ENCODE measurements around the gene ADCY2.

ADCY2 gene

DNA sequence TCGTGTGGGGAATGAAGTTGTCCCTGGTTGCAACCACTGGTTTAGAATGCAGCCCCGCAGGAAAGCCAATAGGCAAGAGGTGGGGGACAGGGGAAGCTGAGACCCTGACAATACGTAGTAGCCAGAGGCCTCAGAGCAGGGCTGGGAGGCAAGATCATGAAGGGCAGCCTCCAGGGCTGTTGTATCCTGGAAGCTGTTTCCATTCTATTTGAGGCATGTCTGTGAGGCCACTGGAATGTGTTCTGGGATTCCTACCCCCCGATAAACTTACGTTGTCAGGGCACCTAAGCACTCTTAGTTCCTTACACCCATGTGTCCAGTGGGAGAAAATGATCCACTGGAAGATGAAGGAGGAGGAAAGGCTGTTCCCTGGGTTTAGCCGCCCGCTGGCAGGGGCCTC is 277.7 kb downstream of the ADCY2 start:
- no peak for DNase-seq

DNA sequence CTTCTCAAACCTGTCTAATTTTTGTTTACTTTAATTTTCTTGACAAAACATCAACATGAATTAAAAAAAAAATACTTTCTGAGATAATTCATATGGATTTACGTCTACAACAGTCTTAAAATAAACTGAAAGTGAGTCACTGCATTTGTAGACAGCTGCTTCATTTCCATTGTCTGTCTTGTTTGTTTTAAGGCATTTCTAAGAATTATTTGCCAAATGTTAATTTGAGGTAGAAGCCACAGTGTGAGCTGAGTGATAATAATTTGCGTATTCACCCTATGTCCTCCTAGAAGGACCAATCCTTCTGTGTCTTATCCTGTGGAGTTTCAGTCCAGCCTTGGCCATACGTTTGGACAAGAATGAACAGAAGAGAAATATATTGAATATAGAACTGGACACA is 280.5 kb downstream of the ADCY2 start:
- no peak for DNase-seq

GRCh38 chr5:7678030-7678429 is 282.1 kb downstream of the ADCY2 start:
- DNase-seq: no peak

- no peak for DNase-seq
These were observed 283.7 kb downstream of the ADCY2 start for GRCh38 chr5:7679663-7680062.

DNA sequence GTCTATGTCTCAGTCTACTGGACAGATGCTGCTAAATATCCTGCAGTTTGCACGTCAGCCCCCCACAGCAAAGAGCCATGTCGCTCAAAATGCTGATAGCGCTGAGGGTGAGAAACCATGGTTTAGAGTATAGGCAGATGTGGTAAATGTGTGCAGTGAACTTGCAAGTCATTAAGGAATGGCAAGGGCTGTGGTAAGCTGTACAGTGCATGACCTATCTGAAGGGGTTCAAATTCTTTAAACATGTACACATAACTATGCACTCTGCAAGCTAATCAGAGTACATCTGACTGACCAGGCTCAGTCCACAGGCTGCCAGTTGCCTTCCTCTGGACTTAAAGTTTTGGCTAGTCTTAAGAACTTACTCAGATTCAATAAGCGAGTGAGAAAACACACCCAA is 284.3 kb downstream of the ADCY2 start:
- DNase-seq: no peak

DNA sequence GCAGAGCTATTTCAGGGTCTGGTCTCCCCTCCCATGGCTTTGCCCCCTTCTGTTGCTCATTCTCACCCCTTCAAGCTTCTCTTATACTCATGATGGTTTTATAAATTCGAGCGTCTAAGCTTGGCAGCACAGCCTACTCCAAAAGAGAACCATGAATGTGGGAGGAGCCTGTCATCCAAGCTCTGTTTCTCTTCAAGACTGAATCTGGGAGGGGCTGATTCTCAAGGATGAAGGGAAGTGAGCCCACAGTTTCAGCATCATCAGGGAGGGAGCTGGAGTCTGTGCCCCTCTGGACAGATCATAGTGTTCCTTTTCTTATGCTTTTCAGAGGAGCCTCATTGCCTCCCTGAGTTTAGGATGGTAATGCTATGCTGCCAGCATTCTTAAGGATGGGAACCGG is 286.4 kb downstream of the ADCY2 start:
- DNase-seq: no peak

DNA sequence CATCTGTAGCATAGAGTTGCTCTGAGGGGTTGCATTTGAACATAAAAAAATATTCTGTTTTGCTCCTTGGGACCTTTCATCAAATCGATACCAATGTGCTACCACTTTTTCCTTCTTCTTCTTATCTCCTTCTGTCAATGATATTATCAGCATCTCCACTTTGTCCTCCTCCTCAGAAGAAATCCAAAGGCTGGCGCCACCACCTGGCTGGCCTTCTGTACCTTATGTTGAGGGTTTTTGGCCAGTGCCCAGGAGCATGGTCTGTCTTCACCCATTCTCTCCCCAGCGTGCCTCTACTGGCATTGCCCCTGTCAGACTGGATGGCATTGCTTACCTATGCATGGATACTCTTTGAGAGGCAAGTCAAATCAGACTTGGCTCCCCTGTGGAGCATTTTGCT is 287.8 kb downstream of the ADCY2 start:
- DNase-seq: no peak

GRCh38 chr5:7684826-7685225 is 288.9 kb downstream of the ADCY2 start:
- DNase-seq: no peak

GRCh38 chr5:7686794-7687193 is 290.9 kb downstream of the ADCY2 start:
- no peak for DNase-seq

DNA sequence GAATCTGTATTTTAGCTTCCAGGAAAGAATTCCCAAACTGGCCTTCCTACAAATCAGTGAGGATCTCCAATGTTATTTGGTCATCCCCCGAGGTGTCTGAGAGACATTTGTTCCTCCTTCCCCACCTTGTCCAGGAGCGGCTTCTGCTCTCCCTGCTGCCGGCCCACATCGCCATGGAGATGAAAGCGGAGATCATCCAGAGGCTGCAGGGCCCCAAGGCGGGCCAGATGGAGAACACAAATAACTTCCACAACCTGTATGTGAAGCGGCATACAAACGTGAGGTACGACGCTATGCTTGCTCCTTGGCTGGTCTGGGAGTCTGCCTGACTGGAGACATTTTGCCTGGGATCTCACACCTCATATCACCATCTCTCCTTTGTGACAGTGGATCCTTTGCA is 294.6 kb downstream of the ADCY2 start:
- DNase-seq: no peak

- DNase-seq: no peak
These were observed 309.3 kb downstream of the ADCY2 start for GRCh38 chr5:7705261-7705660.

DNA sequence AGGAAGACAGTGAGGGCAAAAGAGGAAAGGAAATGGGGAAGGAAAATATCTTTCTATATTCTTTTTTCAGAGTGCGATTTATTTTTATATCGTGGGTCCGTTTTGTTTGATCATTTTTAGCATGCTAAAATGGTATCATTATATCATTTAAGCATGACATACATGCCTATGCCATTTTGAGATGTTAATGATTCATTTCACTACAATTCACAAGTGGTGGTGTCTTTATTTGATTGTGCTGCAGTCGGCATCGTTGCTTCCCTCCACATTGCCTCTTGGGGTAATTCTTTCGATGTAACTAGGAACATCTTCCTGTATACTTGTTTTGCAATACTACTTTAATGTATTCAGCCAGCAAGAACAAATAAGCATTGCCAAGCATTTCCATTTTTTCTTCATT is 309.8 kb downstream of the ADCY2 start:
- no peak for DNase-seq

GRCh38 chr5:7706256-7706655 is 310.3 kb downstream of the ADCY2 start:
- DNase-seq: no peak

DNA sequence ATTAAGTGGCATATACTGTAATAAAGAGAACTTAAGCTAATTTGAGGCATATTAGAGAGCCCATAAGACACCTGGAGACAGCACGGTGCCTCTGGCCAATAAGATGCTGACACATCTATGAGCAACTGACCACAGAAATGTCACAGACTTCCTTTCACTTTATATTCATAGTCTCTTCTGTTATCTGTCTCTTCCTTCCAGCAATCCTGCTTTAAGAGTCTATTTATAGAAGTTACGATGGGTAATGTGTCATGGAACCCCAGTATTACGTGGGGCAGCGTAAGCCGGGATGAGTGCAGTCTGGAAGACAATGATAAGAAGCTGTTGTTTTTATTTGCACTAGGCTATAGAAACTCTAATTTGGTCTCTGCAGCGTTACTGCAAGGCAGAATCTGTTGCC is 318.2 kb downstream of the ADCY2 start:
- no peak for DNase-seq

- no peak for DNase-seq
These were observed 318.8 kb downstream of the ADCY2 start for GRCh38 chr5:7714697-7715096.

DNA sequence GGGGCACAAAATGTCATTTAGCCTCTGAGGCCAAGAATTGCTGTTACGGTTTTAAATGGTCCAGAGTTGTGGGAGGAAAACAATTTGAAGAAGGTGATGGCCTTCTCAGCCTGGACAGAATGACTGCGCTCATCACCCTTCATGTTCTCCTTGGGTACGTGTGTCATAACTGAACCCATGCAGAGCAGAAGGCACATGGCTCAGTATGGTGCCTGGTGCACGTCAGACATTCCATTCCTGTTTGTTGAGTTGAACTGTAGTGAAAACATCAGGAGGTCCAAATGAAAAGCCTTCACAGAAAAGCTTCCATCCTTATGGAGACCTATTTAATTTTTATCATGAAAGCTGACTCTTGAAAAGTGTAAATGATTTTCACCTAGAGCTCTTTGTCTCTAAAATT is 321.8 kb downstream of the ADCY2 start:
- no peak for DNase-seq

- no peak for DNase-seq
These were observed 332.1 kb downstream of the ADCY2 start for GRCh38 chr5:7728076-7728475.

DNA sequence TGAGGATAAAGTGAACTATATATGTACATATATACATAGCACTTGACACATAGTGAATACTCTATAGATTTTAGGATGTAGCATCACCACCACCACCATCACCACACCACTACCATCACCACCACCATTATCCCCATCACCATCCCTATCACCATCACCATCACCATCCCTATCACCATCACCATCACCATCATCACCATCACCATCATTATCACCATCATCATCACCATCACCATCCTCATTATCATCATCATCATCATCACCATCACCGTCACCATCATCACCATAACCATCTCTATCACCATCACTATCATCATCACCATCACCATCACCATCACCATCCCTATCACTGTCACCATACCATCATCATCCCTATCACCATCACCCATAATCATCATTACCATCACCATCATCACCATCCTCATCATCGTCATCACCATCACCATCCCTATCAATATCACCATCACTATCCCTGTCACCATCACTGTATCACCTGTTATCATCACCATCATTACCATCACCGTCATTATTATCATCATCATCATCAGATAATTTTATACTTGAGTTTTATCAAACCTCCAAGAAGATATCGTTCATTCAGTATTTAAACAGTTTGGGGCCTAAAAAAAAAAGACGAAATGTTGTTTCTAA is 345.6 kb downstream of the ADCY2 start:
- DNase-seq: no peak

- DNase-seq: no peak
These were observed 346.3 kb downstream of the ADCY2 start for GRCh38 chr5:7742241-7742656.

DNA sequence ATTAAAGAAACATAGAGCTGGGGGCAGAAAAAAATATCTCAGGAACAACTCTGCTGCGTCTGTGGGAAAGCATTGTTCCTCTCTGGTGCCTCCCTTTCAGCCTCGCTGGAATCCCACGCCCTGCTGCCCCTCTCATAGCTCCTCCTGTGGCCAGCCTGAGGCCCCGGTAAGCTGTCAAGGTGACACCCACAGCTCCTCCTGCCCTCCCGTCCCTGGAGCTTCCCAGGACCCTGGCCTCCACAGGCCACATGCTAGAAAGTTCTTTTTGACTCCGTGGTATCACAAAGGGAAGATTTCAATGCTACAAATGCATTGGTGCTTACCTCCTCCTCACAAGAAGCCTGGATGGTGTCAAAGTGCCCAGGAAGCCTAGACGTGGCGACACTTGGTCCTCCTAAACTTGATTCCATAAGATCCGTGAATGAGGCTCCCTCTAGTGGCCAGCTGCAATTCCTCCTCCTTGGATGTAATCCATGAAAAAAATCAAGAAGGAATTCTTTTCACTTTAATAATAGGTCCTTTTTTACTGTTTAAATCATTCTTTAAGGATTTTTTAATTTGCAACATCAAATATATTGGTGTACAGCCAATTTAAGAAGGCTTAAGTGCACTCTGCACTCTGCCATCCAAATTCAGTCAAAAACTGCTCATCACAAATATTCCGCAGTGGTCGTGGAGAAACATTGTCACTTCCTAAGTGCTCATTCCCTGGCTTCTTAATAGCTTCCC is 350.1 kb downstream of the ADCY2 start:
- DNase-seq: no peak

- DNase-seq: no peak
These were observed 351.8 kb downstream of the ADCY2 start for GRCh38 chr5:7747728-7748127.

- DNase-seq: no peak
These were observed 353.7 kb downstream of the ADCY2 start for GRCh38 chr5:7749626-7750025.

- DNase-seq: no peak
These were observed 355.9 kb downstream of the ADCY2 start for GRCh38 chr5:7751874-7752273.

DNA sequence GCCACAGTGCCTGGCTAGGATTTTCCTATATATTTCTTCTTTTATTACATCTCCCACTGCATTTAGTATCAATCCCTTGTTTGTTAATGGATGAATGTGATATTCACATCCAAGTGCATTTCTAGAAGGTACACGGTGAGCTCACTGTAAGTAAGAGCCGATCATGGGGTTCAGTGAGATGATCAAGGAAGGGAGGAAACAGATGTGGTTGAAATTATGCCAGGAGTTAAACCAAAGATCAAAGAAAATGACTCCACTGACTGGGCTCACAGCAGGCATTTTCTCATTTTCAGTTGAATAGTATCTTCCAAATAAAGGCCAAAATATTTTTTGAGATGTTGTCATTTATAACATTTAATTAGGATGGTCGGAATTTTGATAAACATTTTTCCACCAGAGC is 357.2 kb downstream of the ADCY2 start:
- DNase-seq: no peak

- no peak for DNase-seq
These were observed 357.7 kb downstream of the ADCY2 start for GRCh38 chr5:7753596-7753995.
